Mammary epithelial cell (primary cell): ENCODE results near the gene C4orf50.

Source experiments
- EZH2 ChIP-seq: IDR thresholded peaks from 2 replicates; pipeline ENCODE4 v1.6.1; 2012; ENCODE audit warnings: low read length, inconsistent platforms, borderline replicate concordance
- TF ChIP-seq, protein P1 (sequence below), 2 donors: IDR thresholded peaks in 1 of 2; conservative IDR thresholded peaks in 1 of 2; 2 replicates each; pipeline ENCODE4 v1.5.1; 2011 to 2012; ENCODE audit warnings: inconsistent platforms in 2 of 2, low read length in 2 of 2, mild to moderate bottlenecking in 2 of 2, control low read depth in 1 of 2, low read depth in 1 of 2; ENCODE audit not compliant: insufficient read depth in 1 of 2; ENCODE audit errors: extremely low read depth in 1 of 2

DNA sequence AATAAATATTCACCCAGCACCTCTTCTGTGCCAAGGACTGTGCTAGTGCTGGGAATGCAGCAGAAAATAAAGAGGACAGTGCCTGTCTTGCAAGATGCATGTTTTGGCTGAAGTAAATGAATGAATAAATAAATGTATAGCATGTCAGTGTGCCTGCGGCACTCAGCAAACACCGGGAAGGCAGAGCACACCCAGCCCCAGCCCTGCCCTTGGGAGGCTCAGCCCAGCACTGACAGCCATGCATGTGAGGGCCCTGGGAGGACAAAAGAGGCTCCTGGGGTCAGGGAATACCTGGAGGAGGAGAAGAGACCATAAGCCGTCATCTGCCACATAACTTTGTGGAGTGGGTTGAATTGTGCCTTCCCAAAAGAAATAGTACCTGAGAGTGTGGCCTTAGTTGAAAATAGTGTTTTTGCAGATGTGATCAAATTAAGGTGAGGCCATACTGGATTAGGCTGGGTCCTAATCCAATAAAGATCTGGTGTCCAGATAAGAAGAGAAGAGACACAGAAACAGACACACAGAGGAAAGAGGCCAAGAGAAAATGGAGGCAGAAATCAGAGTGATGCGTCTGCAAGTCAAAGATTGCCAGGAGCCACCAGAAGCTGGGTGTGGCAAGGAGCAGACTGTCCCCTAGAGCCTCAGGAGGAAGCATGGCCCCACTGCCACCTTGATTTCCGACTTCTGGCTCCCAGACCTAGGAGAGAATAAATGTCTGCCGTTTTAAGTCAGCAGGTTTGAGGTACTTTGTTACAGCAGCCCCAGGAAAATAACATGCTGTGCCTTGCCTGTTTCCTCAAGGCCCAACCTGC is 16.3 kb downstream of the C4orf50 start:
- TF ChIP-seq, protein P1, sequence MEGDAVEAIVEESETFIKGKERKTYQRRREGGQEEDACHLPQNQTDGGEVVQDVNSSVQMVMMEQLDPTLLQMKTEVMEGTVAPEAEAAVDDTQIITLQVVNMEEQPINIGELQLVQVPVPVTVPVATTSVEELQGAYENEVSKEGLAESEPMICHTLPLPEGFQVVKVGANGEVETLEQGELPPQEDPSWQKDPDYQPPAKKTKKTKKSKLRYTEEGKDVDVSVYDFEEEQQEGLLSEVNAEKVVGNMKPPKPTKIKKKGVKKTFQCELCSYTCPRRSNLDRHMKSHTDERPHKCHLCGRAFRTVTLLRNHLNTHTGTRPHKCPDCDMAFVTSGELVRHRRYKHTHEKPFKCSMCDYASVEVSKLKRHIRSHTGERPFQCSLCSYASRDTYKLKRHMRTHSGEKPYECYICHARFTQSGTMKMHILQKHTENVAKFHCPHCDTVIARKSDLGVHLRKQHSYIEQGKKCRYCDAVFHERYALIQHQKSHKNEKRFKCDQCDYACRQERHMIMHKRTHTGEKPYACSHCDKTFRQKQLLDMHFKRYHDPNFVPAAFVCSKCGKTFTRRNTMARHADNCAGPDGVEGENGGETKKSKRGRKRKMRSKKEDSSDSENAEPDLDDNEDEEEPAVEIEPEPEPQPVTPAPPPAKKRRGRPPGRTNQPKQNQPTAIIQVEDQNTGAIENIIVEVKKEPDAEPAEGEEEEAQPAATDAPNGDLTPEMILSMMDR (conservative IDR thresholded peaks at IDR 0.05 in 1 of 2, IDR thresholded peaks at IDR 0.05 in 1 of 2; ENCODE audit: extremely low read depth in 1 of 2, insufficient read depth in 1 of 2, low read depth in 1 of 2, low read length in 2 of 2), result no peak
- TF ChIP-seq EZH2, result no peak
